OCI-LY1 (cell line): ENCODE results near the gene TRMT61A.

Source experiments
- CTCF ChIP-seq: fragments of 200-600 bp; sonication (generic), shearing (Covaris generic); IDR thresholded peaks from 2 replicates; pipeline ENCODE4 v1.5.1; 2017; ENCODE audit warnings: mild to moderate bottlenecking, antibody characterized with exemption, low read length, moderate library complexity, mixed read lengths
- EZH2 ChIP-seq: fragments of 200-600 bp; sonication (generic), shearing (Covaris generic); IDR thresholded peaks from 2 replicates; pipeline ENCODE4 v1.8.0; 2017; ENCODE audit warnings: borderline replicate concordance, mixed run types, mild to moderate bottlenecking, antibody characterized with exemption, low read length, moderate library complexity, mixed read lengths

GRCh38 chr14:103560691-103561090, 31.7 kb downstream of the TRMT61A start:
- TF ChIP-seq CTCF (no peak), EZH2 (no peak)
